HG03108 (cell line): Measurements from ENCODE around the gene IQCE.

ENCODE experiments used
- ATAC-seq: cut with Tn5 transposase; IDR thresholded peaks from one replicate; pipeline ENCODE4 v1.9.1; 2021; ENCODE audit warnings: moderate library complexity; ENCODE audit not compliant: unreplicated experiment

Gene IQCE

DNA sequence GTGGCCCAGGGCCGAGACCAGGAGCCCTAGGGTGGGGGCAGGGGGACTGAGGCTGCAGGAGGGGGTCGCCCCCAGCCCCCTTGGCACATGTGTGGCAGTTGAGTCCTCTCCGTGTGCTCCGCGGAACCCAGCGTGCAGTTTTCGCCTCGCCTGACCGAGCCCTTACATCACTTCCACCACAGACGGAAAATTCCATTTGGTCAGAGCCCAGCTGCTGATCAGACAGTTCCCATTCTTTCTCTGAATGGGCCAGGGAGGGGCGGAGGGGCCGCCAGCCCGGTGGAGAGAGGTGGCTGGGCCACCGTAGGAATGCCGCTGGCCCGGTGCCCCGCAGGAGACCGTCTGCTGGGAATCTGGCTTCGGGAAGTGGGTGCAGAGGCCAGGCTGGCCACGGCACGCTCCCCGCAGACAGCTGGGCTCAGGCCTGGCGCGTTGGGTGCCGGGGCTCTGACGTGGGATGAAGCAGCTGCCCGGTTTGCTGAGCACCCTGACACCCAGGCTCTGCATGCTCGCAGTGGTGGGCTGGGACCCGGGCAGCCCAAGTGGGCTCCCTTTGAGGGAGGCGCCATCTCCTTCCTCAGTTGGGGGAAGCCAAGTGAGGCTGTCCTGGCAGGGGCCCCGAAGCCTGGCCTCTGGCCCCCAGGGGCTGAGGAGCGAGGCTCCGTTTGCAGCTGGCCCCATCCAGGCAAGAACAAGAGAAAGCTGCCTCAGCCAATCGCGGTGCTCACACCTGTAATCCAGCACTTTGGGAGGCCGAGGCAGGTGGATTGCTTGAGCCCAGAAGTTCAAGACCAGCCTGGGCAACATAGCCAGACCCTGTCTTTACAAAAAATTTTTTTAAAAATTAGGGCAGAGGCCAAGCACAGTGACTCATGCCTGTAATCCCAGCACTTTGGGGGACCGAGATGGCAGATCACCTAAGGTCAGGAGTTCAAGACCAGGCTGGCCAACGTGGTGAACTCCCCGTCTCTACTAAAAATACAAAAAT, 82.9 kb downstream of the IQCE start:
- no peak for ATAC-seq

DNA sequence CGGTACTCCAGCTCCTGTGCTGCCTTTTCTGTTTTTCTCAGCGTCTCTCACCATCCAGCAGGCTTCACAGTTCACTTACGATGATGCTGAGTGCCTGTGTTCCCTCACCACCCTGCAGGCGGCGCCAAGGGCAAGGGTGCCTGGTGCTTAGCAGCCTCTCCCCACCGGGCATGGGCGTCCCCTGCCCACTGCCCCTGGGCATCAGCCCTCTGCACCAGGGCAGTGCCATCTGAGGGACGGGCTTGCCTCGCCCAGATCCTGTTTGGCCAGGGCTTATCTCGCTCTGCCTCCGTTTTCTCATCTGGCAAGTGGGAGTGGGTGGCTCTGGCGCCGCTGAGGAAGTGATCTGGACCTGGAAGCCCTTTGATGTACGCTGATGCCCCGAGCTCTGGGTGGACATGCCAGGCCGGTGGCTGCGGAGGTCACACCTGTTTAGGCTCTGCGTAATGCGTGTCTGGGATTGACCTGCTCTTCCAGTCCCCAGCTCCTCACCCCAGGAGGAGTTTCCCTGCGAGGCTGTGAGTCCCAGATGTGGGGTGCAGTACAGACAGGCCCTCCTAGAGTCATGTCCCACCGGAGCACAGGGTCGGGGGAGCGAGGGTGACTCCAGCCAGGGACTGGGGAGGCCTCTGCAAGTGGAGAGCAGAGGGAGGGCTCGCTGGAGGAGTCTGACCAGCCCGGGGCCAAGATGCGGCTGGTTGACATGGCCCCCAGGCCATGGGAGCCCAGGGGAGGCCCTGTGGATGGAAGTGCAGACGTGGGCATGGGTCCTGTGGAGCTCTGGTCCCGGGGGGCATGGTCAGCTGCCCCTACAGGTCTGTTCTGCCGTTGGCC, 84.8 kb downstream of the IQCE start:
- ATAC-seq: no peak

DNA sequence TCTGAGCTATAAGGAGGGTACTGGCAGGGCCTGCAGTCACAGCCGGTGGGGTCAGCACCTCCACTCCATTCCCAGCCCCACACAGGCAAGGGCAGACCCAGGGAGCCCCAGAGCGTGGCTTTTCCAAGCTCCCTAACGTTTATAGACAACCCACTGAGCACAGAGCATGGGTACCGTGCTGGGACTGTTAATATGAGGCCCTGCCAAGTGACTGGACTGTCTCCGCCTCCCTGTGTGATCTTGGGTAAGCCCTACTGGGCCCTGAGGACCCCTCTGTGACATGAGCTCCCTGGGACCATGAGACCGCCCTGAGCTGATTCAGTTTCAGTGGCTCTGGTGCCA, 85.4 kb downstream of the IQCE start:
- no peak for ATAC-seq

DNA sequence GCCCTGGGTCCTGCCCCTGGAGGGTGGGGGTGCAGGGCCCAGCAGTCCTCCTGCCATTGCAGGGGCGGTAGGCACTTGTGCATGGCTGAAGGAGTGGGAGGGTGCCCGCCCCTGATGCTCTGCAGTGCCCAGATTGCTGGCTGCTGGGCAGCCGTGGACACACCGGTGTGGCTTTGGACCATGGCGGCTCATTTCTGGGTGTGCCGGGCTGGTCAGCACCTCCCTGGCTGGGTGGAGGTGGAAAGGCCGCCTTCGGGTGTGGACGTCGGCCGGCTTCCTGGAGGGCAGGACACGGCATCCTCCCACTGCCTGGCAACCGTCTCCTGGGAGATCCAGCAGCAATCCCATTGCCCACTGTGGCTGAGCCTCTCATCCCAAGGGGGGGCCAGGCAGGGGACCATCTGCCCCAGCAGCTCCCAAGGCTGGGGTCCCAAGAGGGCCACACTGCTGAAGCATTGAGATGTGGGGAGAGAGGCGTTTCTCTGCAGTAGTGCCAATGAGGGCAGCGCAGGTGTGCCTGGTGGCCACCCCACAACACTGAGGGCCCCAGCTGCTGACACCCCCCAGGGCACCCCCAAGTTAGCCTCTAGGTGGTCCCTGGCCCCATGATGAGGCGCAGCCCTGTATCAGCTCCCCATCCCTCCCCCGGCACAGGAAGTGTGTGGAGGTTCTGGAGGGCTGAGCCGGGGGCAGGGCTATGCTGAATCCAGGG, 85.9 kb downstream of the IQCE start:
- peak; percentile 32 for ATAC-seq

DNA sequence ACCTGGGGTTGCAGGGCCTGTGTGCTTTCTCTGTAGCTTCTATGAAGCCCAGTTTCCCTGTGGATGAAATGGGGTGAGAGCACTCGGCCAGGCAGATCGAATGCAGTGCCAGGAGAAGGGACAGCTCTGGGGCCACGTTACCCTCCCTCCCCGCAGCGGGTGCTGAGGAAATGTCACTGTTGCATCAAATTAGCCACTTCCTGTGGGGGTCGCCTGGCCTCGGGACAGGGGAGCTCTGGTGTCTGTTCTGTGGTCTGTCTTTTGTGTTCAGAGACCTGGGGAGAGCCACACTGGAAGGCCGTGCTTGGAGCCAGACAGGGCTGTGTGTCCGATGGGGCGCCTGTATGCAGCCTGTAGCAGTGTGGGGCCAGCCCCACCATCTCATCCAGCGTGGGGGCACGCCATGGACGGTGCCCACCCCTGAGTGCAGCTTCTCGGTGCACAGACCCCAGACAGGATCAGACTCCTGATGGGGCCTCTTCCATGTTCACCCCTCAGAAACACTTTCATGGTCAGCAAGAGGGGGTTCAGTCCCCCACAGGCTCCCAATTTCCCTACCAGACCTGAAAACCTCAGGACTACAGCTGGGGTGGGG, 86.6 kb downstream of the IQCE start:
- peak; percentile 53 for ATAC-seq

DNA sequence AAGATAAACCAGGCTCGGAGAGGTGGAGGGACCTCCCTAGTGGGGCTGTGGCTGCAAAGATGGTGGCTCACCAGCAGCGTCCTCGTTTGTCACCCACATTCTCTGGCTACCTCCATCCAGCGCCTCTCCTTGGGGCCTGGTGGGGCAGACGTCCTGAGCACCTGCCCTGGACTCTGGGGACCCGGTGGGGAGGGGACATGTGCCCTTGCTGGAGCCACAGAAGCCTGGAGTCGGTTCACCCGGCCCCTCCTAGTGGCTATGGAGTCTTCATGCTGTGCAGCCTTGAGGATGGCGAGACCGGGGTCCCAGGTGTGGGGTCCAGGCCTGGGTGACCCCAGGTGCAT, 87.5 kb downstream of the IQCE start:
- no peak for ATAC-seq

DNA sequence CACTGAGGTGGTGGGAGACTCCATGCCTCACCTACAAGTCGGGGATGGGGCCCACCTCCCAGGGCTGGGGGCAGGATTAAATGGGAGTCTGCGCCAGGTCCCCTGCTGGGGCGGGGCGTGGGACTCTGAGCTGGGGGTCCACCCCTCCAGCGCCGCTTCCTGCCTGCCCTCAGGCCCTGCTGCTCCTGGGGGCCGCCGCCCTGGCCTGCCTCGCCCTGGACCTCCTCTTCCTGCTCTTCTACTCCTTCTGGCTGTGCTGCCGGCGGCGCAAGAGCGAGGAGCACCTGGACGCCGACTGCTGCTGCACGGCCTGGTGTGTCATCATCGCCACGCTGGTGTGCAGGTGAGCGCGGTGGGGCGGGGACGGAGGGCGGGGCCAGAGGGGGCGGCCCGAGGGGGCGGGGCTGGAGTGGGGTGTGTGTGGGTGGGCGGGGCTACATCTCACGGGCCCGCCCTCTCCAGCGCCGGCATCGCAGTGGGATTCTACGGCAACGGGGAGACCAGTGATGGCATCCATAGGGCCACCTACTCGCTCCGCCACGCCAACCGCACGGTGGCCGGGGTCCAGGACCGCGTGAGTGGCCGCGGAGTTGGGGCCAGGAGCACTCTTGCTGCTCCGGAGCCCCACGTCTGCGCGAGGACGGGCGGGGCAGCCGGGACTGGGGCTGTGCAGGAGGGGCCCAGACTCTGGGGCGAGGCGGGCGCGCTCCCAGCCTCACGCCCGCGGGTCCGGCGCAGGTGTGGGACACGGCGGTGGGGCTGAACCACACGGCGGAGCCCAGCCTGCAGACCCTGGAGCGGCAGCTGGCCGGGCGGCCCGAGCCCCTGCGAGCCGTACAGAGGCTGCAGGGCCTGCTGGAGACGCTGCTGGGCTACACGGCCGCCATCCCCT, 88.1 kb downstream of the IQCE start:
- no peak for ATAC-seq

DNA sequence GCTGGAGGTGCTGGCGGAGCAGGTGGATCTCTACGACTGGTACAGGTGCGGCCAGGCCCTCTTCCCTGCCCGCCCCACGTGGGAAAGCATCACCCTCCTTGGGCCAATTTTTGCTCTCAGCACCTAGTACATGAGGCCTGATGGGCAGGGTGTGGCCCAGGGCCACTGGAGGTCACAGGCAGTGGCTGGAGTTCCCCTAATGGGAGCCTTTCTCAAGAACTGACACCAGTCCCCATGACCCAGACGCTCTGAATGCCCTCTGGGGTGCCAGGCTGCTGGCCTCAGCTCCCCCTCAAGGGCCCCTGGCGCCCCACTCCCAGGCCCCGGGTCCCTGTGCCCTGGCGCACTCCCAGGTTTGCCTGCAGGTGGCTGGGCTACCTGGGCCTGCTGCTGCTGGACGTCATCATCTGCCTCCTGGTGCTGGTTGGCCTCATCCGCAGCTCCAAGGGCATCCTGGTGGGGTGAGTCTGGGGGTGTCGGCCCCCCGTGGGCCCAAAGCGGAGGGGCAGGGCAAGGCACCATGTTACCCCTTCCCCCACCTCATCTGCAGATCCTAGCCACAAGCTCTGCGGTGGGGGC, 88.9 kb downstream of the IQCE start:
- no peak for ATAC-seq

DNA sequence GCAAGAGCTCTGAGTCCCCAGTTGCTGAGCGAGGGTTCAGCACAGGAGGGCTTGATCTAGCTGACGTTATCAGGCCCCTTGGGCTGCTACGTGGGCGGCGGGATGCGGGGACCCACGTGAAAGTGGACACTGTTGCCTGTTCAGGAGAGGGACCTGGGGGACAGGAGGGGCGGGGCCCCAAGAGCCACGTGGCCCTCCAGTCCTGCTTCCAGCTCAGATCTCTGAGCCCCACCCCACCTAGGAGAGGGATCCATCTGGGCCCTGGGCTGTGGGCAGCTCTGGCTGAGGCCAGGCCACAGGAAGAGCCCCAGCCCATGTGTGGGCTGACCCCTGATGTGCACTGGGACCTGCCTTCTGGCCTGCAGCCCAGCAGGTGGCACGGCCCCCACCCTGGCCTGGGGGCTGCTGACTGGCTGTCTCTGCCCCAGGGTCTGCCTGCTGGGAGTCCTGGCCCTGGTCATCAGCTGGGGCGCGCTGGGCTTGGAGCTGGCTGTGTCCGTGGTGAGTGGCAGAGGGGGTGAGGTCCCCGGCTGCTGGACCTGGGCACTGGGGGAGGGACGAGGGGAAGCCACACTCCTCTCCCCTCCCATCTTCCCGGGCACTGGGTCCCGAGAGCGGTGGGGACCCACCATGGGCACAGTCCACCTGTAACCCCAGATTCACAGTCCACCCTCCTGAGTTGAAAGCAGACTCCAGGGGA, 90.5 kb downstream of the IQCE start:
- ATAC-seq: no peak

DNA sequence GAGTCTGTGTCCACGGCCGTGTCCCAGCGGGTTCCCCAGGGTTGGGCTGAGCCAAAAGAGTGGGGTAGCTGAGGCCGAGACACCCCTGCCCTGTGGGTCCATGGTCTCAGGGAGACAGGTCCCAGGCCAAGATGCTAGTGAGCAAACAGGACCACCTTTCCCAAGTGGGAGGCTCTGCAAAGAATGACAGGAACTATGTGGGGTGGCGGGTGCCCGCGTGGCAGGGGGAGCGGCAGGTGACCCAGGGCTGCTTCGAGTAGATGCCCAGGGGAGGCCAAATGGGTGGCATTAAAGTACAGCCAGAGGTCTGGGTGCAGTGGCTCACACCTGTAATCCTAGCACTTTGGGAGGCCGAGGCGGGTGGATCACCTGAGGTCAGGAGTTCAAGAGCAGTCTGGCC, 91.2 kb downstream of the IQCE start:
- ATAC-seq: no peak

DNA sequence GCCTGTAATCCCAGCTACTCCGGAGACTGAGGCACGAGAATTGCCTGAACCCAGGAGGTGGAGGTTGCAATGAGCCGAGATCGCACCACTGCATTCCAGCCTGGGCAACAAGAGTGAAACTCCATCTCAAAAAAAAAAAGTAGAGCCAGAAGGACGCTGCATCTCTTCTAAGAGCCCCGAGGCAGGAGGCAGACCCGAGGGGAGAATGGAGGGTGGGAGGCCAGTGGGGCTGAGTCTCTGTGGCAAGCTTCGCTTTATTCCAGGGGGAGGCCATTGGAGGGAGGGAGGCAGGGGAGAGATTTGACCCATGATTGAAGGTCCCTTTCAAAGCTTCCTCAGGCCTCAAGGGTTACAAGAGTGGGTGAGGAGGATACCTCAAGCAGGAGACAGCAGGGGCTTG, 91.7 kb downstream of the IQCE start:
- no peak for ATAC-seq

DNA sequence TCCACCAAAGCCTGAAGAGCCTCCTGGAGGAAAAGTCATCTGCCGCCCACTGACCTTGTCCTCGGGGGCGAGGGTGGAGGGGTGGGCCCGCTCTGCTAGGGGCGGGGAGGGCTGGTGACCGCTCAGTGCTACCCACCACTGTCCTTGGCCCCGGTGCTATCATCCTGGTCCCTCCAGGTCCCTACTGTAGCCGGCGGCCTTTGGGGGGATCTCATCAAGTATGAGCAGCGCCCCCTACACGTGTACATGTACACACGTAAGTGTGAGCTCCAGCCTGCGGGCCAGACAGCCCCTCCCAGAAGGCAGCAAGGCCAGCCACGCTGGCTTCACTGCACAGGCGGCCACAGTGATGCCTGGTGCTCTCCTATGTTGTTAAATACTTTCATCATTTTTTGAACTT, 92.6 kb downstream of the IQCE start:
- no peak for ATAC-seq

DNA sequence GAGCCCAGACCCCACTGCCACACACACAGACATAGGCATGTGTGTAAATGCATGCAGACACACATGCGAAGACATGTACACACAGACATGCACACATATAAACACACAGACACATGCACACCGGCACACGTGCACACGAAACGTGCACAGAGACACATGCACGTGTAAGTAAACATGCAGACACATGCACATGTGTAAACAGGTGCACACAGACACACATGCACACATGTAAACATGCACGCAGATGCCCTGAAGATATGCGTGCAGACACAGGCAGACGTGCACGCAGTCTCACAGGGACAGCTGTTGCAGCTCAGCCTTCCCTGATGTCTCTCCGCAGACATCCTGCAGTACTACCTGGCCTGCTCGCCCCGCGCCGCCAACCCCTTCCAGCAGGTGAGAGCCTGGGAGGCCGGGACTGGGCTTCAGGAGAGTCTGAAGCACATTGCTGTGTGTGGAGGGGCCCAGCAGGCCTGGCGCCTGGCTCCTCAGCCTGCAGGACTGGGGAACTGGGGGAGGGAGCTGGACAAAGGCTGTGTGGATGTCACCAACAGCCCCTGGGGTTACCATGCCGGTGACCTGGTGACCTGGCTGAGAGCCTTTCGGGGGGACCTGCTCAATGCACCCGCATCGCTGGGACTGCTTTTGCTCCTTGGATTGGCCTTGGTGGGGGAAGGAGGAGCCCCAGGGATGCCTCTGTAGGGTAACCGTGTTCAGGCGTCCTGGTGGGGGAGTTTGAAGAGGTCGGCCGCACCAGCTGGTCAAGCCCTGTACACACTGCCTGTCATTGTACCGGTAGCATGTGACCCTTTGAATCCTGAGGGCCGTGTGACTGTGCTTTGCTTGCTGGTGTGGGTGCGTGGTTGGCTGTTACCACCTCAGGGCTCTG, 93.3 kb downstream of the IQCE start:
- no peak for ATAC-seq

DNA sequence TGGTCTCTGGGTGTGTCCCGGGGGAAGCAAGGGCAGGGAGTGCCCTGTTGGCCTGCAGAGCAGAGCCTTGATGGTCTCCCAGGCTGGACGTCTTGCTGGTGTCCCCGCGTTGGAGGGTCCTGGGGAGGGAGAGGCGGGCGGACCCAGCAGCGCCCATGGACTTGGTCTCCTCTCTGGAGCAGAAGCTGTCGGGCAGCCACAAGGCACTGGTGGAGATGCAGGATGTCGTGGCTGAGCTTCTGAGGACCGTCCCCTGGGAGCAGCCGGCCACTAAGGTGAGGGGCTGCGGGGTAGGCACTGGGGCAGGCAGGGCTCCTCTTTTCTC, 93.9 kb downstream of the IQCE start:
- no peak for ATAC-seq

DNA sequence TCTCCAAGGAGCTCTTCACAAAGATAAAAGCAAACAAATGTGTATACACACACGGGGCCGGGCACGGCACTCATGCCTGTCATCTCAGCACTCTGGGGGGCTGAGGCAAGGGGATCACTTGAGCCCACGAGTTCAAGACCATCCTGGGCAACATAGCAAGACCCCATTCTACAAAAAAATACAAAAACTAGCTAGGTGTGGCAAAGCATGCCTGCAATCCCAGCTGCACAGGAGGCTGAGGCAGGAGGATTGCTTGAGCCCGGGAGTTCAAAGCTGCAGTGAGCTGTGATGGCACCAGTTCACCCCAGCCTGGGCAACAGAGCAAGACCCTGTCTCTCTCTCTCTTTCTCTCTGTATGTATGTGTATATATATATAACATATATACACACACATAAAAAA, 95.3 kb downstream of the IQCE start:
- no peak for ATAC-seq

DNA sequence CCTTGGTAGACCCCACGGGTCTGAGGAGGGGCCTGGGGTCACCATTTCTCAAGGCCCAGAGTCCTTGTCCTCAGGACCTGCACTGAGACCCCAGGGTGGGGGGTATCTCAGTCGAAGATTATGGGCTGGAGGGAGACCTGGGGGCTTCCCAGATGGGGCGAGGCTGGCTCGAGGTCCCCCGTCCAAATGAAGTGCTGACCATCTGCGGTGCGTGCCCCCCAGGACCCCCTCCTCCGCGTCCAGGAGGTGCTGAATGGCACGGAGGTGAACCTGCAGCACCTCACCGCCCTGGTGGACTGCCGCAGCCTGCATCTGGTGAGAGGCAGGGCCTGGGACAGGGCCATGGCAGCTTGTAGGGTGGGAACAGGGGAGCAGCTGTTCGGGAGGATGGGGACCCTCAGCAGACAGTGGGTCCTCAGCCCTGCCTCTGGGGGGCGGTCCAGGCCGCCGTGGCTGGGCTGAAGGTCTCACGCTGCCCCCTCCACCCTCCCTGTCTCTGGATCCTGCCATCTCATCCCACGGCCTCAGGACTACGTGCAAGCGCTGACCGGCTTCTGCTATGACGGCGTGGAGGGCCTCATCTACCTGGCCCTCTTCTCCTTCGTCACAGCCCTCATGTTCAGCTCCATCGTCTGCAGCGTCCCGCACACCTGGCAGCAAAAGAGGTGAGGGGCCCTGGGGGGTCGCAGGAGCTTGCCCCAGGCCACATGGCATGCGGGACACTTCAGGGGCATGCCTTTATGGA, 97.3 kb downstream of the IQCE start:
- no peak for ATAC-seq

DNA sequence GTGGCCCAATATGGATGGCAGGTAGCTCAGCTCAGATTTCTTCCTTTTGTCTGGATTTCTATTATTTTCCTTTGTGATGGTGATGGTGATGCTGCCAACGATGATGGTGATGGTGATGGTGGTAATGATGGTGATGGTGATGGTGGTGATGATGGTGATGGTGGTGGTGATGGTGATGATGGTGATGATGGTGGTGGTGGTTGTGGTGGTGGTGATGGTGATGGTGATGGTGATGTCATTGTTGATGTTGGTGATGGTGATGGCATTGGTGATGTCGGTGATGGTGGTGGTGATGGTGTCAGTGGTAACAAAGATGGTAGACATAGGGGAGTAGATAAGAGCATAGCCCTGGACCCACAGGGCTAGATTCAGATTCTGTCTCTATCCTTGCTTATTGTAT, 98.4 kb downstream of the IQCE start:
- no peak for ATAC-seq
